GM18870 (cell line): ENCODE results near the gene ZNF280B.

Source experiments
- ATAC-seq: cut with Tn5 transposase; IDR thresholded peaks from one replicate; pipeline ENCODE4 v1.9.1; 2021; ENCODE audit warnings: moderate library complexity; ENCODE audit not compliant: unreplicated experiment

ZNF280B gene

GRCh38 chr22:22440188-22440587 lies 68.4 kb downstream of the ZNF280B start:
- no peak for ATAC-seq
